Keratinocyte (primary cell): ENCODE data around the gene KMT2C. TPM values are rescaled to one million over a fixed set of nuclear protein-coding genes. Genes with fewer than 3 reads are reported as not detected.

Experiments used
- DNase-seq: peaks from one replicate; pipeline ENCODE4 v3.0.0-alpha.2; 2011; ENCODE audit warnings: low read depth, missing footprints, low spot score
- FAIRE-seq: peaks from 2 replicates; lab custom pipeline; 2011; peaks lifted over from hg19 to GRCh38; lab: Jason Lieb, UNC
- H2AFZ ChIP-seq: 2 replicates; pipeline ENCODE4 v1.6.0; 2012; ENCODE audit warnings: low read length, control low read depth, inconsistent platforms; ENCODE audit not compliant: control insufficient read depth
- H3K27ac ChIP-seq: 2 replicates; pipeline ENCODE4 v1.5.1; 2011; ENCODE audit warnings: low read length; ENCODE audit not compliant: control insufficient read depth, insufficient read depth
- H3K27me3 ChIP-seq: 3 replicates; pipeline ENCODE4 v1.6.0; 2011; ENCODE audit warnings: low read length; ENCODE audit not compliant: control insufficient read depth, insufficient read depth; ENCODE audit errors: extremely low read depth
- H3K36me3 ChIP-seq, 2 experiments: 2 replicates in 1 of 2; 3 replicates in 1 of 2; pipeline ENCODE4 v1.5.1; 2011; ENCODE audit warnings: low read length in 2 of 2, mild to moderate bottlenecking in 1 of 2; ENCODE audit not compliant: control insufficient read depth in 2 of 2, insufficient read depth in 2 of 2; ENCODE audit errors: extremely low read depth in 1 of 2
- H3K4me1 ChIP-seq: 3 replicates; pipeline ENCODE4 v1.5.1; 2011; ENCODE audit warnings: low read length; ENCODE audit not compliant: control insufficient read depth, insufficient read depth; ENCODE audit errors: extremely low read depth
- H3K4me2 ChIP-seq: 3 replicates; pipeline ENCODE4 v1.6.0; 2011; ENCODE audit warnings: low read depth, low read length; ENCODE audit not compliant: control insufficient read depth, insufficient read depth; ENCODE audit errors: extremely low read depth
- H3K4me3 ChIP-seq, 3 experiments: fragments of 200-600 bp in 1 of 3; sonication (generic) in 1 of 3; 2 replicates in 2 of 3; 3 replicates in 1 of 3; pipeline ENCODE4 v1.5.1; 2011 to 2016; ENCODE audit warnings: low read length in 3 of 3, mild to moderate bottlenecking in 3 of 3, control low read depth in 2 of 3, inconsistent platforms in 1 of 3, low read depth in 1 of 3, mixed read lengths in 1 of 3, mixed run types in 1 of 3, moderate library complexity in 1 of 3; ENCODE audit not compliant: control insufficient read depth in 2 of 3, insufficient read depth in 2 of 3; ENCODE audit errors: extremely low read depth in 1 of 3
- H3K79me2 ChIP-seq: 2 replicates; pipeline ENCODE4 v1.6.0; 2012; ENCODE audit warnings: low read length; ENCODE audit not compliant: control insufficient read depth, insufficient read depth
- H3K9ac ChIP-seq: 3 replicates; pipeline ENCODE4 v1.6.0; 2011; ENCODE audit warnings: low read length; ENCODE audit not compliant: control insufficient read depth, insufficient read depth; ENCODE audit errors: extremely low read depth
- H3K9me1 ChIP-seq: 3 replicates; pipeline ENCODE4 v1.6.0; 2011; ENCODE audit warnings: low read length; ENCODE audit not compliant: control insufficient read depth, insufficient read depth; ENCODE audit errors: extremely low read depth
- H3K9me3 ChIP-seq: 2 replicates; pipeline ENCODE4 v1.5.1; 2012; ENCODE audit warnings: low read depth, low read length; ENCODE audit not compliant: control insufficient read depth
- H4K20me1 ChIP-seq: 3 replicates; pipeline ENCODE4 v1.6.0; 2011; ENCODE audit warnings: low read length; ENCODE audit not compliant: control insufficient read depth, insufficient read depth; ENCODE audit errors: extremely low read depth
- EZH2 ChIP-seq: IDR thresholded peaks from one replicate; pipeline ENCODE4 v1.6.1; 2012; ENCODE audit warnings: inconsistent platforms, mild to moderate bottlenecking, low read length, moderate library complexity
- dilution Hi-C: fragments of 300-500 bp; cut with MboI; formaldehyde crosslinking; loops from one replicate; pipeline ENCODE4 v1.7.0; 2020; ENCODE audit warnings: low sequenced_read_pairs; ENCODE audit not compliant: extremely low pct_ligation_motif_present
- polyA plus RNA-seq, 5 experiments: library from polyadenylated mRNA; depleted of rRNA in 3 of 5; stranded (reverse) in 3 of 5; stranded (forward) in 1 of 5; unstranded in 1 of 5; fragments of >200 nt; gene quantifications; 1 replicate in 1 of 5; 2 replicates in 3 of 5; 3 replicates in 1 of 5; pipeline versions ENCODE4 v1.2.1 to v1.2.3, GENCODE V29; 2011 to 2012; ENCODE audit warnings: missing spikeins in 2 of 5, low read depth in 1 of 5, low replicate concordance in 1 of 5
- TF ChIP-seq, protein P1 (sequence below), 3 experiments: IDR thresholded peaks in 1 of 3; conservative IDR thresholded peaks in 1 of 3; optimal IDR thresholded peaks in 1 of 3; 2 replicates in 2 of 3; 3 replicates in 1 of 3; pipeline versions ENCODE3 to v1.5.1; 2011; ENCODE audit warnings: low read length in 3 of 3, mild to moderate bottlenecking in 3 of 3, moderate library complexity in 2 of 3, control low read depth in 1 of 3, inconsistent platforms in 1 of 3; ENCODE audit not compliant: insufficient read depth in 2 of 3; ENCODE audit errors: extremely low read depth in 1 of 3

KMT2C gene
- polyA plus RNA-seq, 1 donor (not counting 4 experiments of a cell fraction or from before 2014, with no cell fraction given), result 8.5 TPM

DNA sequence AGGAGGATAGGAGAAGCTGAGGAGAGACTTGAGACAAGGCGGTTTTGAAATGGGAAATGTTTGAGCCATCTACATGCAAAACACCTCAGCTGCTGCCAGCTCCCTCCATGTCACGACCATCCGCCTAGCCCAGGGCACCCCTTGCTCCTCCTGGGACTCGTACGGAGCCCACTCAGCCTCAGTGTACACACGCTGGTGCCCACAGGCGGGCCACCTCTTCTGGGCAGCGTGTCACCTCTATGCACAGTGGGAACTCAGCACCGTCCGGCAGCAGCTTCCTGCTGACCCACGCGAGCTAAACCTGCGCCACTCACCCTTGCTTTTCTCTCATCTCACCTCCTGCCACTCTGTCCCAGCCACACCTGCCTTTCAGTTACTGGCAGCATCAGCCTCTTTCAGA, 302.0 kb downstream of the KMT2C start:
- dilution Hi-C loops, result no loop called here
- no peak overlapping the region for H3K27ac ChIP-seq
- no peak overlapping the region for H3K4me3 ChIP-seq
- H3K9me1 ChIP-seq, result no peaks in the 10 kb centered on the region
- no peaks in the 10 kb centered on the region for H3K27me3 ChIP-seq
- TF ChIP-seq EZH2, result no peak
- TF ChIP-seq, protein P1, sequence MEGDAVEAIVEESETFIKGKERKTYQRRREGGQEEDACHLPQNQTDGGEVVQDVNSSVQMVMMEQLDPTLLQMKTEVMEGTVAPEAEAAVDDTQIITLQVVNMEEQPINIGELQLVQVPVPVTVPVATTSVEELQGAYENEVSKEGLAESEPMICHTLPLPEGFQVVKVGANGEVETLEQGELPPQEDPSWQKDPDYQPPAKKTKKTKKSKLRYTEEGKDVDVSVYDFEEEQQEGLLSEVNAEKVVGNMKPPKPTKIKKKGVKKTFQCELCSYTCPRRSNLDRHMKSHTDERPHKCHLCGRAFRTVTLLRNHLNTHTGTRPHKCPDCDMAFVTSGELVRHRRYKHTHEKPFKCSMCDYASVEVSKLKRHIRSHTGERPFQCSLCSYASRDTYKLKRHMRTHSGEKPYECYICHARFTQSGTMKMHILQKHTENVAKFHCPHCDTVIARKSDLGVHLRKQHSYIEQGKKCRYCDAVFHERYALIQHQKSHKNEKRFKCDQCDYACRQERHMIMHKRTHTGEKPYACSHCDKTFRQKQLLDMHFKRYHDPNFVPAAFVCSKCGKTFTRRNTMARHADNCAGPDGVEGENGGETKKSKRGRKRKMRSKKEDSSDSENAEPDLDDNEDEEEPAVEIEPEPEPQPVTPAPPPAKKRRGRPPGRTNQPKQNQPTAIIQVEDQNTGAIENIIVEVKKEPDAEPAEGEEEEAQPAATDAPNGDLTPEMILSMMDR (optimal IDR thresholded peaks at IDR 0.05 in 1 of 3, IDR thresholded peaks at IDR 0.05 in 1 of 3, conservative IDR thresholded peaks at IDR 0.05 in 1 of 3; ENCODE audit: extremely low read depth in 1 of 3, insufficient read depth in 2 of 3, low read length in 3 of 3), result no peak
- H2AFZ ChIP-seq, result no peak overlapping the region
- FAIRE-seq (no peak), DNase-seq (no peak)
- no peaks in the 10 kb centered on the region for H3K79me2 ChIP-seq
- no peak overlapping the region for H3K4me2 ChIP-seq
- peaks cover 12 to 27% of the 10 kb centered on the region in 2 experiments for H3K36me3 ChIP-seq
- no peak overlapping the region for H3K9ac ChIP-seq
- no peaks in the 10 kb centered on the region for H3K9me3 ChIP-seq
- H4K20me1 ChIP-seq, result no peaks in the 10 kb centered on the region
- no peaks in the 10 kb centered on the region for H3K4me1 ChIP-seq

DNA sequence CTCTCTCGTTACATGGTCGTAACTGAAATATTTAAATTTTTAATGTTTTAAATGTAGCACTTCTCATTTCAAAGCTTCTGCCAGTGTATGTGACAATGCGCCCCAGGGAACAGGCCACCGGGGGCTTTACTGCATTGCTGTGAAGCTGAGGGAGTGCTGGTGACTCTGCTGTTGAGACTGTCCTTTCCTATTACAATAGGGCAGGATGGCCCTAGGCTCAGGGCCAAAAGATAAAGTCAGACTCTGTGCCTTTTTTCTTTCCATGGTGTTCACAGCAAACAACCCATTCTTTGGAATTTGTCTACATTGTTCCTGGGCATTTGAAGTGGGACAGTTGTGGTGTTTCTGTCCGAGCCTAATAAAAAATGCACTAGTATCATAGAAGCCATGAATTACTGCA, 303.0 kb downstream of the KMT2C start:
- no peak overlapping the region for H2AFZ ChIP-seq
- TF ChIP-seq, protein P1 (optimal IDR thresholded peaks at IDR 0.05 in 1 of 3, IDR thresholded peaks at IDR 0.05 in 1 of 3, conservative IDR thresholded peaks at IDR 0.05 in 1 of 3; ENCODE audit: extremely low read depth in 1 of 3, insufficient read depth in 2 of 3, low read length in 3 of 3), result no peak
- no peak for TF ChIP-seq EZH2
- FAIRE-seq, result no peak
- H4K20me1 ChIP-seq, result no peaks in the 10 kb centered on the region
- no peak overlapping the region for H3K9ac ChIP-seq
- H3K9me1 ChIP-seq, result no peaks in the 10 kb centered on the region
- dilution Hi-C loops, result no loop called here
- H3K36me3 ChIP-seq, result peaks cover 5 to 25% of the 10 kb centered on the region in 2 experiments
- H3K9me3 ChIP-seq, result no peaks in the 10 kb centered on the region
- no peak for DNase-seq
- H3K79me2 ChIP-seq, result no peaks in the 10 kb centered on the region
- no peak overlapping the region for H3K4me3 ChIP-seq
- no peak overlapping the region for H3K4me2 ChIP-seq
- H3K4me1 ChIP-seq, result no peaks in the 10 kb centered on the region
- H3K27ac ChIP-seq, result no peak overlapping the region
- H3K27me3 ChIP-seq, result no peaks in the 10 kb centered on the region
